GM21786 (cell line): ENCODE results near the gene CDK4.

Source experiments
- ATAC-seq: cut with Tn5 transposase; IDR thresholded peaks from one replicate; pipeline ENCODE4 v1.9.1; 2021; ENCODE audit not compliant: unreplicated experiment

Gene CDK4

GRCh38 chr12:57772429-57773322 lies 20.6 kb upstream of the CDK4 start, which contains the start of gene EEF1AKMT3:
Gene EEF1AKMT3 (plus strand): TSS chr12:57772614. CDS start chr12:57772725, 111 bp downstream.
- ATAC-seq, result peak; percentile 22

- ATAC-seq, result peak; percentile 81
These were observed 19.8 kb upstream of the CDK4 start, which contains the start of gene METTL1 for GRCh38 chr12:57771873-57772428. Gene METTL1 (minus strand): TSS chr12:57772105. CDS start chr12:57772083, 22 bp downstream.

- ATAC-seq, result peak; percentile 75
These were observed 19.2 kb upstream of the CDK4 start for GRCh38 chr12:57771236-57771872.

- no peak for ATAC-seq
These were observed 18.6 kb upstream of the CDK4 start for GRCh38 chr12:57770734-57771133.

- no peak for ATAC-seq
These were observed 17.5 kb upstream of the CDK4 start for GRCh38 chr12:57769594-57769993.

- no peak for ATAC-seq
These were observed 15.8 kb upstream of the CDK4 start for GRCh38 chr12:57767876-57768275.

- no peak for ATAC-seq
These were observed 15.2 kb upstream of the CDK4 start for GRCh38 chr12:57767305-57767698.

GRCh38 chr12:57766464-57767304 lies 14.6 kb upstream of the CDK4 start, which contains the start of gene CYP27B1:
Gene CYP27B1 (minus strand): TSS chr12:57767078. CDS start chr12:57767041, 37 bp downstream.
- ATAC-seq, result no peak

GRCh38 chr12:57765698-57766463 lies 13.8 kb upstream of the CDK4 start:
- no peak for ATAC-seq

- peak; percentile 50 for ATAC-seq
These were observed 13.0 kb upstream of the CDK4 start for GRCh38 chr12:57765003-57765697.

GRCh38 chr12:57764662-57765002 lies 12.5 kb upstream of the CDK4 start:
- ATAC-seq, result peak; percentile 8

GRCh38 chr12:57763881-57764661 lies 12.0 kb upstream of the CDK4 start:
- no peak for ATAC-seq

GRCh38 chr12:57762463-57762862 lies 10.4 kb upstream of the CDK4 start:
- ATAC-seq, result no peak

- ATAC-seq, result no peak
These were observed 9.4 kb upstream of the CDK4 start for GRCh38 chr12:57761391-57761998.

- no peak for ATAC-seq
These were observed 8.4 kb upstream of the CDK4 start for GRCh38 chr12:57760347-57760982.

- no peak for ATAC-seq
These were observed 7.4 kb upstream of the CDK4 start for GRCh38 chr12:57759360-57759980.
